ENCODE measurements around the gene KDM5B. TPM values are rescaled to one million over a fixed set of nuclear protein-coding genes. Genes with fewer than 3 reads are reported as not detected.
"Not testable (repeated sequence)": the region's sequence is repeated elsewhere in the genome, so short reads cannot be mapped to it uniquely, and the experiment has no call there.

Gene KDM5B
- polyA plus RNA-seq, 1 of the 3 experiments (the other 2 are of a cell fraction), result 21.7 TPM

- DNase-seq, result no peak
- ChIA-PET POLR2A (no interaction called here), CTCF (interaction anchor here (1.0 to 1.3 kb wide), 2 partner anchors 12 to 334 kb away, joined by 3 read pairs; no protein-coding TSS in a partner anchor)
- peaks cover 0 to 10% of the 10 kb centered on the region in 2 experiments for H3K36me3 ChIP-seq (replicated peaks in 1 of 2; ENCODE audit: control insufficient read depth in 1 of 2, insufficient read depth in 2 of 2, low read length in 1 of 2)
- no peak overlapping the region for H3K9ac ChIP-seq
- peaks cover 100% of the 10 kb centered on the region for H3K79me2 ChIP-seq (ENCODE audit: insufficient read depth)
- peaks cover 8 to 13% of the 10 kb centered on the region in 2 experiments; a peak in 2 of 4 replicates for H3K4me1 ChIP-seq (ENCODE audit: control insufficient read depth in 1 of 2, insufficient read depth in 2 of 2, low read depth in 1 of 2, low read length in 1 of 2)
- H3K27me3 ChIP-seq (ENCODE audit: insufficient read depth), result no peaks in the 10 kb centered on the region
- H3K9me3 ChIP-seq, result no peaks in the 10 kb centered on the region
- H2AFZ ChIP-seq (ENCODE audit: low read depth), result no peak overlapping the region
- H3K4me2 ChIP-seq, result no peak overlapping the region
- 87% methylated on average over 4 of the region's 4 CpGs for WGBS (ENCODE audit: low lambda C conversion rate)
- no peak for TF ChIP-seq GATA2 (CRISPR knock-in tag; IDR thresholded peaks at IDR 0.05)
- no peak for TF ChIP-seq RAD21 (IDR thresholded peaks at IDR 0.05; ENCODE audit: low read length)
- TF ChIP-seq ZBTB33 (IDR thresholded peaks at IDR 0.05; ENCODE audit: borderline replicate concordance, low read depth), result no peak
- no peak for TF ChIP-seq TCF12 (IDR thresholded peaks at IDR 0.05)
- no peaks in the 10 kb centered on the region for H3K9me2 ChIP-seq
- H3K4me3 ChIP-seq (ENCODE audit: low read depth in 2 of 2, low read length in 1 of 2), result no peak overlapping the region
- H3K27ac ChIP-seq (ENCODE audit: low read depth in 2 of 2, low read length in 1 of 2), result no peak overlapping the region
- H4K20me1 ChIP-seq (ENCODE audit: insufficient read depth), result peaks cover 99% of the 10 kb centered on the region
- peaks cover 6% of the 10 kb centered on the region for H3F3A ChIP-seq (replicated peaks; ENCODE audit: insufficient read depth)
Observed at GRCh38 chr1:202798260-202798659, 10.0 kb downstream of the KDM5B start.

GRCh38 chr1:202796670-202797069, 11.6 kb downstream of the KDM5B start:
- H3K27me3 ChIP-seq (ENCODE audit: insufficient read depth), result no peaks in the 10 kb centered on the region
- H3K9me2 ChIP-seq, result no peaks in the 10 kb centered on the region
- CTCF ChIA-PET, result no interaction called here
- peaks cover 0 to 13% of the 10 kb centered on the region in 2 experiments for H3K36me3 ChIP-seq (replicated peaks in 1 of 2; ENCODE audit: control insufficient read depth in 1 of 2, insufficient read depth in 2 of 2, low read length in 1 of 2)
- H3K9ac ChIP-seq, result no peak overlapping the region
- peaks cover 100% of the 10 kb centered on the region for H3K79me2 ChIP-seq (ENCODE audit: insufficient read depth)
- H3K27ac ChIP-seq (ENCODE audit: low read depth in 2 of 2, low read length in 1 of 2), result no peak overlapping the region
- H3K9me3 ChIP-seq, result no peaks in the 10 kb centered on the region
- no peak overlapping the region for H2AFZ ChIP-seq (ENCODE audit: low read depth)
- H3K4me3 ChIP-seq (ENCODE audit: low read depth in 2 of 2, low read length in 1 of 2), result no peak overlapping the region
- 97% methylated on average over 6 of the region's 7 CpGs for WGBS (ENCODE audit: low lambda C conversion rate)
- POLR2A ChIA-PET, result interaction anchor here (0.7 kb wide), 1 partner anchor 14 kb away, joined by 3 read pairs; the partner anchor contains the start of gene PCAT6
- H3K4me1 ChIP-seq (ENCODE audit: control insufficient read depth in 1 of 2, insufficient read depth in 2 of 2, low read depth in 1 of 2, low read length in 1 of 2), result peaks cover 5 to 11% of the 10 kb centered on the region in 2 experiments; a peak in 1 of 4 replicates
- H4K20me1 ChIP-seq (ENCODE audit: insufficient read depth), result peaks cover 99% of the 10 kb centered on the region
- TF ChIP-seq MXI1 (IDR thresholded peaks at IDR 0.05; ENCODE audit: low read depth, low read length) (no peak), RCOR1 (IDR thresholded peaks at IDR 0.05; ENCODE audit: low read length) (no peak), SMC3 (IDR thresholded peaks at IDR 0.05; ENCODE audit: low read depth, low read length) (no peak), SIN3A (IDR thresholded peaks at IDR 0.05; ENCODE audit: borderline replicate concordance, low read depth, low read length) (no peak), NRF1 (IDR thresholded peaks at IDR 0.05; ENCODE audit: low read depth, low read length) (no peak)
- H3K4me2 ChIP-seq, result no peak overlapping the region
- H3F3A ChIP-seq (replicated peaks; ENCODE audit: insufficient read depth), result no peaks in the 10 kb centered on the region
- DNase-seq, result no peak

GRCh38 chr1:202794931-202795330, 13.3 kb downstream of the KDM5B start:
- WGBS (ENCODE audit: low lambda C conversion rate), result 97% methylated on average over 6 of the region's 6 CpGs
- CTCF ChIA-PET, result interaction anchor here (1.4 kb wide), 1 partner anchor 15 kb away, joined by 3 read pairs; no protein-coding TSS in a partner anchor

More at GRCh38 chr1:202794931-202795330, 13.3 kb downstream of the KDM5B start:
- H3K4me3 ChIP-seq (ENCODE audit: low read depth in 2 of 2, low read length in 1 of 2); H3F3A ChIP-seq (replicated peaks; ENCODE audit: insufficient read depth); H3K27ac ChIP-seq (ENCODE audit: low read depth in 2 of 2, low read length in 1 of 2); POLR2A ChIA-PET; H3K27me3 ChIP-seq (ENCODE audit: insufficient read depth); H2AFZ ChIP-seq (ENCODE audit: low read depth); H3K9me3 ChIP-seq; H3K4me2 ChIP-seq; H3K9ac ChIP-seq; DNase-seq; H3K9me2 ChIP-seq: not testable (repeated sequence)
- peaks cover 99% of the 10 kb centered on the region for H4K20me1 ChIP-seq (ENCODE audit: insufficient read depth)
- peaks cover 5 to 11% of the 10 kb centered on the region in 2 experiments; a peak in 1 of 4 replicates for H3K4me1 ChIP-seq (ENCODE audit: control insufficient read depth in 1 of 2, insufficient read depth in 2 of 2, low read depth in 1 of 2, low read length in 1 of 2)
- H3K79me2 ChIP-seq (ENCODE audit: insufficient read depth), result peaks cover 100% of the 10 kb centered on the region
- peaks cover 0 to 13% of the 10 kb centered on the region in 2 experiments for H3K36me3 ChIP-seq (replicated peaks in 1 of 2; ENCODE audit: control insufficient read depth in 1 of 2, insufficient read depth in 2 of 2, low read length in 1 of 2)
